Measurements from ENCODE around the gene RNF138.
"Not testable (repeated sequence)": the region's sequence is repeated elsewhere in the genome, so short reads cannot be mapped to it uniquely, and the experiment has no call there.

GRCh38 chr18:32176745-32177144, 85.1 kb downstream of the RNF138 start:
- TF ChIP-seq RAD21, SP1 (IDR thresholded peaks at IDR 0.05): not testable (repeated sequence)
